K562 (cell line): ENCODE measurements around the gene GNPAT. TPM values are rescaled to one million over a fixed set of nuclear protein-coding genes. Genes with fewer than 3 reads are reported as not detected.

Experiments used
- ATAC-seq: fragments of 200-7000 bp; cut with Tn5 transposase; 3 replicates; pipeline ENCODE4 v1.9.1; 2020; ENCODE audit warnings: moderate library complexity
- BruUV-seq: library from RNA; stranded (reverse); fragments of 400-500 nt; replicated peaks from 2 replicates; lab custom pipeline; 2021; lab: Mats Ljungman, UMichigan
- CTCF ChIA-PET: fragments of 300-600 bp; formaldehyde crosslinking; extraction: SDS; loops from one replicate; lab custom pipeline; 2021; ENCODE audit warnings: low intra/inter-chr PET ratio; lab: Yijun Ruan, JAX
- POLR2A ChIA-PET: fragments of 300-600, 350-650 bp; sonication (Branson Sonifier 250); formaldehyde crosslinking; extraction: SDS; loops from one replicate; lab custom pipeline; 2021; ENCODE audit warnings: antibody characterized with exemption, inconsistent platforms; lab: Yijun Ruan, JAX
- DNase-seq, 4 experiments: peaks; one replicate each; pipeline versions ENCODE4 v3.0.0 to v3.0.0-alpha.2; 2011 to 2018; ENCODE audit warnings: low spot score in 3 of 4, mixed read lengths in 3 of 4; ENCODE audit errors: extremely low read depth in 1 of 4
- FAIRE-seq: peaks from 2 replicates; lab custom pipeline; 2011; peaks lifted over from hg19 to GRCh38; lab: Jason Lieb, UNC
- H2AFZ ChIP-seq: 2 replicates; pipeline ENCODE4 v1.6.0; 2011; ENCODE audit warnings: low read depth, low read length, control low read depth, inconsistent platforms
- H3K27ac ChIP-seq: fragments of 200-600 bp; 3 replicates; pipeline ENCODE4 v1.8.0; 2011; ENCODE audit warnings: low read depth, mild to moderate bottlenecking, control low read depth, inconsistent platforms, low read length, moderate library complexity, mixed read lengths; ENCODE audit errors: extremely low read depth
- H3K27me3 ChIP-seq, 2 experiments: fragments of 300-600 bp in 1 of 2; 2 replicates in 1 of 2; 3 replicates in 1 of 2; pipeline versions ENCODE4 v1.6.0 to v1.8.0; 2011; ENCODE audit warnings: inconsistent platforms in 2 of 2, low read length in 2 of 2, mild to moderate bottlenecking in 1 of 2, mixed read lengths in 1 of 2, moderate library complexity in 1 of 2; ENCODE audit not compliant: control insufficient read depth in 2 of 2, insufficient read depth in 2 of 2
- H3K36me3 ChIP-seq: fragments of 300-600 bp; 3 replicates; pipeline ENCODE4 v1.8.0; 2011; ENCODE audit warnings: mild to moderate bottlenecking, low read length, inconsistent platforms; ENCODE audit not compliant: control insufficient read depth, insufficient read depth
- H3K4me1 ChIP-seq, 2 experiments: fragments of 200-600 bp in 1 of 2; replicated peaks in 1 of 2; 2 replicates in 1 of 2; 3 replicates in 1 of 2; pipeline versions ENCODE4 v1.5.1 to v1.8.0; 2011; ENCODE audit warnings: inconsistent platforms in 2 of 2, low read length in 2 of 2, mild to moderate bottlenecking in 1 of 2, mixed read lengths in 1 of 2, moderate library complexity in 1 of 2; ENCODE audit not compliant: control insufficient read depth in 2 of 2, insufficient read depth in 2 of 2
- H3K4me2 ChIP-seq: 2 replicates; pipeline ENCODE4 v1.6.1; 2011; ENCODE audit warnings: low read length, control low read depth, inconsistent platforms, mixed read lengths; ENCODE audit not compliant: insufficient read depth
- H3K4me3 ChIP-seq: fragments of 200-600 bp; sonication (generic), shearing (Covaris generic); 2 replicates; pipeline ENCODE4 v1.5.1; 2016; ENCODE audit warnings: control low read depth, inconsistent platforms
- H3K79me2 ChIP-seq: fragments of 200-600 bp; 3 replicates; pipeline ENCODE4 v1.8.0; 2011; ENCODE audit warnings: low read length, inconsistent platforms; ENCODE audit not compliant: control insufficient read depth, insufficient read depth
- H3K9ac ChIP-seq, 2 experiments: 2 replicates each; pipeline versions ENCODE4 v1.6.0 to v1.6.1; 2011; ENCODE audit warnings: low read depth in 2 of 2, low read length in 2 of 2, control low read depth in 1 of 2, inconsistent platforms in 1 of 2, mild to moderate bottlenecking in 1 of 2, mixed read lengths in 1 of 2; ENCODE audit not compliant: insufficient read depth in 1 of 2
- H3K9me1 ChIP-seq: one replicate; pipeline ENCODE4 v1.6.0; 2011; ENCODE audit warnings: inconsistent platforms, mild to moderate bottlenecking, low read length, moderate library complexity; ENCODE audit not compliant: control insufficient read depth, insufficient read depth
- H3K9me3 ChIP-seq: replicated peaks from 2 replicates; pipeline ENCODE4 v1.5.1; 2011; ENCODE audit warnings: low read depth, low read length, inconsistent platforms; ENCODE audit not compliant: control insufficient read depth, insufficient read depth
- H4K20me1 ChIP-seq: replicated peaks from 2 replicates; pipeline ENCODE4 v1.6.1; 2011; ENCODE audit warnings: low read length, inconsistent platforms, mixed read lengths; ENCODE audit not compliant: control insufficient read depth, insufficient read depth
- ATF1 ChIP-seq, 2 experiments: fragments of 450-650 bp in 1 of 2; IDR thresholded peaks; 2 replicates each; pipeline ENCODE4 v1.6.1; 2016; ENCODE audit warnings: missing compliant biosample characterization in 1 of 2, missing genetic modification characterization in 1 of 2
- POLR3G ChIP-seq: IDR thresholded peaks from 2 replicates; pipeline ENCODE4 v1.6.1; 2011; ENCODE audit not compliant: insufficient read length, insufficient replicate concordance; ENCODE audit errors: extremely low read depth
- SOX6 ChIP-seq: fragments of 450-650 bp; IDR thresholded peaks from 2 replicates; pipeline ENCODE4 v1.6.1; 2014; ENCODE audit warnings: mild to moderate bottlenecking
- SRSF3 ChIP-seq: fragments of 200-400 bp; formaldehyde crosslinking; IDR thresholded peaks from 2 replicates; pipeline ENCODE4 v1.6.1; 2016; ENCODE audit warnings: mild to moderate bottlenecking, low read length, moderate library complexity; ENCODE audit not compliant: insufficient read depth
- TBL1XR1 ChIP-seq, 2 experiments: IDR thresholded peaks; 2 replicates each; pipeline ENCODE4 v1.6.1; 2012; ENCODE audit warnings: improper control_type of control experiment in 2 of 2, low read length in 2 of 2, mild to moderate bottlenecking in 1 of 2
- TCF3 ChIP-seq: sonication (generic); formaldehyde crosslinking; IDR thresholded peaks from 2 replicates; pipeline ENCODE4 v1.4.0; 2020; ENCODE audit warnings: mild to moderate bottlenecking, missing genetic modification reagents
- ZKSCAN3 ChIP-seq: fragments of 250-450 bp; sonication (Bioruptor Pico); IDR thresholded peaks from 2 replicates; pipeline ENCODE4 v1.4.0; 2020
- WGBS: fragments of 100-300 bp; shearing (Covaris generic); methylation state at CpG from one replicate; pipeline ENCODE4 v1.1.6; 2016; ENCODE audit warnings: low coverage, mixed read lengths; ENCODE audit not compliant: insufficient coverage; ENCODE audit errors: missing lambda C conversion rate; 5-methylcytosine and 5-hydroxymethylcytosine counted together
- in situ Hi-C: fragments of 300-500 bp; cut with MboI; formaldehyde crosslinking; loops from 4 replicates; pipeline ENCODE4 v1.15.0; 2018; ENCODE audit warnings: inconsistent platforms, mixed read lengths
- intact Hi-C: fragments of 100-400 bp; cut with micrococcal nuclease; formaldehyde crosslinking; loops from 2 replicates; pipeline ENCODE4 v1.14.2; 2022
- polyA plus RNA-seq, 8 experiments: library from polyadenylated mRNA; depleted of rRNA in 4 of 8; stranded (reverse) in 5 of 8; unstranded in 3 of 8; fragments of >200 nt; fragmentation: Nextera tagmentation in 2 of 8; fragmentation: Illumina TruSeq in 1 of 8; extraction: Ambion mirVana in 2 of 8; extraction: Trizol in 1 of 8; gene quantifications; 2 replicates each; pipeline versions ENCODE4 v1.2.1 to v1.2.3, GENCODE V29; 2011 to 2014; ENCODE audit warnings: inconsistent platforms in 1 of 8, missing spikeins in 1 of 8
- total RNA-seq, 7 experiments: library from RNA; depleted of rRNA in 6 of 7; stranded (reverse); fragments of >200 nt in 6 of 7; fragmentation: Illumina TruSeq in 2 of 7; extraction: Trizol in 2 of 7; gene quantifications; 2 replicates each; pipeline versions ENCODE4 v1.2.1 to v1.2.3, GENCODE V29; 2011 to 2021; ENCODE audit warnings: low replicate concordance in 1 of 7
- TF ChIP-seq, protein P1 (sequence below), 2 experiments: fragments of 450-650 bp in 1 of 2; IDR thresholded peaks; 2 replicates each; pipeline ENCODE4 v1.6.1; 2011 to 2017; ENCODE audit warnings: low read depth in 2 of 2, antibody characterized with exemption in 1 of 2, borderline replicate concordance in 1 of 2, low read length in 1 of 2, mild to moderate bottlenecking in 1 of 2, mixed read lengths in 1 of 2; ENCODE audit not compliant: control insufficient read depth in 1 of 2
- TF ChIP-seq, protein P2 (sequence below): sonication (generic); formaldehyde crosslinking; IDR thresholded peaks from 2 replicates; pipeline ENCODE4 v1.9.0; 2022; ENCODE audit warnings: mild to moderate bottlenecking, missing genetic modification reagents
- TF ChIP-seq, protein P3 (sequence below): fragments of 450-650 bp; IDR thresholded peaks from 2 replicates; pipeline ENCODE4 v1.6.1; 2018; ENCODE audit not compliant: partially characterized antibody
- TF ChIP-seq, protein P4 (sequence below): fragments of 200-800 bp; sonication (Bioruptor generic); IDR thresholded peaks from 2 replicates; pipeline ENCODE4 v1.6.1; 2017; ENCODE audit warnings: missing genetic modification characterization, missing compliant biosample characterization

Gene GNPAT
- total and polyA plus RNA-seq, 9 of the 15 experiments (the other 6 are each of a cell fraction or from before 2014, with no cell fraction given) = 32.1 to 68.8 (median 50.7) TPM

DNA sequence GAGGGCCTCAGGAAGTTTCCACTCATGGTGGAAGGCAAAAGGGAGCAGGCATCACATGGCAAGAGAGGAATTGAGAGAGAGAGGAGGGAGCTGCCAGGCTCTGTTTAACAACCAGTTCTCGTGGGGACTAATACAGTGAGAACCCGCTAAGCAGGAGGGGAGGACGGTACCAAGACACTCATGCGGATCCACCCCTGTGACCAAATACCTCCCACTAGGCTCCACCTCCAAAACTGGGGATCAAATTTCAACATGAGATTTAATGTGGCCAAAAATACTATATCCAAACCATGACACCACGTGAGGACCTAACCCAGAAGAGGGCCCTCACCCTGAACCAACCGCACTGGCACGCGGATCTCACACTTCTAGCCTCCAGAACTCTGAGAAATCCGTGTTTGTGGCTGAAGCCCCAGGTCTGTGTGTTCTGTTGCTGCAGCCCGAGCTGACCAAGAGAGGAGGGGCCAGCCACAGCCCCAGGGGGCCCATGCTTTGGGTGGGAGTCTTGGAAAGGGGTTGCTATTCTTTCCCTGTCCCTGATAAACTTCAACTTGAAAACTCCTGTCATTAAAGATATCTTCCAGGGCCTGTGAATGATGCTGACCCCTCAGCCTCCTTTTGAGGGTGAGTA, 47.2 kb upstream of the GNPAT start:
- in situ Hi-C loops = no loop called here
- TF ChIP-seq SOX6 = no peak
- TF ChIP-seq, protein P1, sequence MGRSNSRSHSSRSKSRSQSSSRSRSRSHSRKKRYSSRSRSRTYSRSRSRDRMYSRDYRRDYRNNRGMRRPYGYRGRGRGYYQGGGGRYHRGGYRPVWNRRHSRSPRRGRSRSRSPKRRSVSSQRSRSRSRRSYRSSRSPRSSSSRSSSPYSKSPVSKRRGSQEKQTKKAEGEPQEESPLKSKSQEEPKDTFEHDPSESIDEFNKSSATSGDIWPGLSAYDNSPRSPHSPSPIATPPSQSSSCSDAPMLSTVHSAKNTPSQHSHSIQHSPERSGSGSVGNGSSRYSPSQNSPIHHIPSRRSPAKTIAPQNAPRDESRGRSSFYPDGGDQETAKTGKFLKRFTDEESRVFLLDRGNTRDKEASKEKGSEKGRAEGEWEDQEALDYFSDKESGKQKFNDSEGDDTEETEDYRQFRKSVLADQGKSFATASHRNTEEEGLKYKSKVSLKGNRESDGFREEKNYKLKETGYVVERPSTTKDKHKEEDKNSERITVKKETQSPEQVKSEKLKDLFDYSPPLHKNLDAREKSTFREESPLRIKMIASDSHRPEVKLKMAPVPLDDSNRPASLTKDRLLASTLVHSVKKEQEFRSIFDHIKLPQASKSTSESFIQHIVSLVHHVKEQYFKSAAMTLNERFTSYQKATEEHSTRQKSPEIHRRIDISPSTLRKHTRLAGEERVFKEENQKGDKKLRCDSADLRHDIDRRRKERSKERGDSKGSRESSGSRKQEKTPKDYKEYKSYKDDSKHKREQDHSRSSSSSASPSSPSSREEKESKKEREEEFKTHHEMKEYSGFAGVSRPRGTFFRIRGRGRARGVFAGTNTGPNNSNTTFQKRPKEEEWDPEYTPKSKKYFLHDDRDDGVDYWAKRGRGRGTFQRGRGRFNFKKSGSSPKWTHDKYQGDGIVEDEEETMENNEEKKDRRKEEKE (IDR thresholded peaks at IDR 0.05; ENCODE audit: borderline replicate concordance in 1 of 2, control insufficient read depth in 1 of 2, low read depth in 2 of 2, low read length in 1 of 2) = no peak
- no peak for TF ChIP-seq ZKSCAN3
- no peak for TF ChIP-seq POLR3G
- TF ChIP-seq, protein P2, sequence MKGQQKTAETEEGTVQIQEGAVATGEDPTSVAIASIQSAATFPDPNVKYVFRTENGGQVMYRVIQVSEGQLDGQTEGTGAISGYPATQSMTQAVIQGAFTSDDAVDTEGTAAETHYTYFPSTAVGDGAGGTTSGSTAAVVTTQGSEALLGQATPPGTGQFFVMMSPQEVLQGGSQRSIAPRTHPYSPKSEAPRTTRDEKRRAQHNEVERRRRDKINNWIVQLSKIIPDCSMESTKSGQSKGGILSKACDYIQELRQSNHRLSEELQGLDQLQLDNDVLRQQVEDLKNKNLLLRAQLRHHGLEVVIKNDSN (CRISPR knock-in tag) = peak; percentile 46
- TF ChIP-seq ATF1 (CRISPR knock-in tag; IDR thresholded peaks at IDR 0.05) = no peak
- TF ChIP-seq ATF1 (tag; IDR thresholded peaks at IDR 0.05) = no peak
- TF ChIP-seq, protein P3, sequence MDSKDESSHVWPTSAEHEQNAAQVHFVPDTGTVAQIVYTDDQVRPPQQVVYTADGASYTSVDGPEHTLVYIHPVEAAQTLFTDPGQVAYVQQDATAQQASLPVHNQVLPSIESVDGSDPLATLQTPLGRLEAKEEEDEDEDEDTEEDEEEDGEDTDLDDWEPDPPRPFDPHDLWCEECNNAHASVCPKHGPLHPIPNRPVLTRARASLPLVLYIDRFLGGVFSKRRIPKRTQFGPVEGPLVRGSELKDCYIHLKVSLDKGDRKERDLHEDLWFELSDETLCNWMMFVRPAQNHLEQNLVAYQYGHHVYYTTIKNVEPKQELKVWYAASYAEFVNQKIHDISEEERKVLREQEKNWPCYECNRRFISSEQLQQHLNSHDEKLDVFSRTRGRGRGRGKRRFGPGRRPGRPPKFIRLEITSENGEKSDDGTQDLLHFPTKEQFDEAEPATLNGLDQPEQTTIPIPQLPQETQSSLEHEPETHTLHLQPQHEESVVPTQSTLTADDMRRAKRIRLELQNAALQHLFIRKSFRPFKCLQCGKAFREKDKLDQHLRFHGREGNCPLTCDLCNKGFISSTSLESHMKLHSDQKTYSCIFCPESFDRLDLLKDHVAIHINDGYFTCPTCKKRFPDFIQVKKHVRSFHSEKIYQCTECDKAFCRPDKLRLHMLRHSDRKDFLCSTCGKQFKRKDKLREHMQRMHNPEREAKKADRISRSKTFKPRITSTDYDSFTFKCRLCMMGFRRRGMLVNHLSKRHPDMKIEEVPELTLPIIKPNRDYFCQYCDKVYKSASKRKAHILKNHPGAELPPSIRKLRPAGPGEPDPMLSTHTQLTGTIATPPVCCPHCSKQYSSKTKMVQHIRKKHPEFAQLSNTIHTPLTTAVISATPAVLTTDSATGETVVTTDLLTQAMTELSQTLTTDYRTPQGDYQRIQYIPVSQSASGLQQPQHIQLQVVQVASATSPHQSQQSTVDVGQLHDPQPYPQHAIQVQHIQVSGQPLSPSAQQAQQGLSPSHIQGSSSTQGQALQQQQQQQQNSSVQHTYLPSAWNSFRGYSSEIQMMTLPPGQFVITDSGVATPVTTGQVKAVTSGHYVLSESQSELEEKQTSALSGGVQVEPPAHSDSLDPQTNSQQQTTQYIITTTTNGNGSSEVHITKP = peak; percentile 58
- no peak for TF ChIP-seq TBL1XR1 (IDR thresholded peaks at IDR 0.05; ENCODE audit: low read length in 2 of 2)
- TF ChIP-seq, protein P4, sequence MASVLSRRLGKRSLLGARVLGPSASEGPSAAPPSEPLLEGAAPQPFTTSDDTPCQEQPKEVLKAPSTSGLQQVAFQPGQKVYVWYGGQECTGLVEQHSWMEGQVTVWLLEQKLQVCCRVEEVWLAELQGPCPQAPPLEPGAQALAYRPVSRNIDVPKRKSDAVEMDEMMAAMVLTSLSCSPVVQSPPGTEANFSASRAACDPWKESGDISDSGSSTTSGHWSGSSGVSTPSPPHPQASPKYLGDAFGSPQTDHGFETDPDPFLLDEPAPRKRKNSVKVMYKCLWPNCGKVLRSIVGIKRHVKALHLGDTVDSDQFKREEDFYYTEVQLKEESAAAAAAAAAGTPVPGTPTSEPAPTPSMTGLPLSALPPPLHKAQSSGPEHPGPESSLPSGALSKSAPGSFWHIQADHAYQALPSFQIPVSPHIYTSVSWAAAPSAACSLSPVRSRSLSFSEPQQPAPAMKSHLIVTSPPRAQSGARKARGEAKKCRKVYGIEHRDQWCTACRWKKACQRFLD (CRISPR knock-in tag) = peak; percentile 22; the same call in 1 of the 2 replicates
- no peak for TF ChIP-seq SRSF3
- TF ChIP-seq TCF3 (CRISPR knock-in tag) = no peak

More for the DNA sequence above, 47.2 kb upstream of the GNPAT start:
- Histone ChIP-seq H3K4me2 (no peak overlapping the region), H3K79me2 (no peaks in the 10 kb centered on the region), H3K36me3 (no peaks in the 10 kb centered on the region), H3K9me3 (no peaks in the 10 kb centered on the region), H3K4me3 (no peak overlapping the region), H4K20me1 (peaks cover 3% of the 10 kb centered on the region; the same call in 1 of the 2 replicates), H3K9ac (no peak overlapping the region), H3K9me1 (no peaks in the 10 kb centered on the region), H2AFZ (0 out of 2 replicates have a peak overlapping the region, but pooled peaks have one; percentile 12), H3K27me3 (peaks cover 7 to 35% of the 10 kb centered on the region in 2 experiments; a peak in 4 of 5 replicates), H3K27ac (no peak overlapping the region), H3K4me1 (peaks cover 5 to 19% of the 10 kb centered on the region in 2 experiments; a peak in 4 of 5 replicates)
- ATAC-seq (peak; percentile 73), FAIRE-seq (no peak), DNase-seq (peak in 1 of 4 experiments; percentile 29)
- intact Hi-C loops = no loop called here
- WGBS = 28% methylated on average over 10 of the region's 10 CpGs
- BruUV-seq = no TSS peak
- CTCF ChIA-PET = no interaction called here
- POLR2A ChIA-PET = interaction anchor here (1.4 to 1.5 kb wide), 2 partner anchors 11 to 21 kb away, joined by 3 read pairs; no protein-coding TSS in a partner anchor
